CD4-positive, CD25-positive, alpha-beta regulatory T cell (primary cell): Measurements from ENCODE around the gene TCOF1. TPM values are rescaled to one million over a fixed set of nuclear protein-coding genes. Genes with fewer than 3 reads are reported as not detected.

Experiments used
- ATAC-seq, 2 donors: fragments of 150-1000 bp; cut with Tn5 transposase; one replicate each; pipeline ENCODE4 v1.10.0; 2021; ENCODE audit warnings: low read depth in 2 of 2, moderate number of reproducible peaks in 2 of 2, moderate library complexity in 1 of 2
- DNase-seq, 3 donors: peaks; one replicate each; pipeline versions ENCODE4 v3.0.0 to v3.0.0-alpha.2; 2012 to 2022; ENCODE audit warnings: mixed read lengths in 1 of 3
- H3K27ac ChIP-seq: one replicate; pipeline ENCODE4 v1.7.0; 2013; ENCODE audit warnings: mild to moderate bottlenecking, low read length; ENCODE audit not compliant: insufficient read depth, poor library complexity, severe bottlenecking
- H3K27me3 ChIP-seq: one replicate; pipeline ENCODE4 v1.7.0; 2013; ENCODE audit warnings: low read length; ENCODE audit not compliant: control insufficient read depth, insufficient read depth
- H3K36me3 ChIP-seq: one replicate; pipeline ENCODE4 v1.7.0; 2013; ENCODE audit warnings: mild to moderate bottlenecking, low read length, moderate library complexity; ENCODE audit not compliant: control insufficient read depth, insufficient read depth
- H3K4me1 ChIP-seq: 2 replicates; pipeline ENCODE4 v1.7.0; 2013; ENCODE audit warnings: mild to moderate bottlenecking, low read length; ENCODE audit not compliant: insufficient read depth, control insufficient read depth, poor library complexity, severe bottlenecking
- H3K4me3 ChIP-seq: one replicate; pipeline ENCODE4 v1.7.0; 2013; ENCODE audit warnings: low read depth, mild to moderate bottlenecking, low read length, moderate library complexity
- H3K9me3 ChIP-seq, 2 experiments: 1 replicate in 1 of 2; 2 replicates in 1 of 2; pipeline ENCODE4 v1.7.0; 2013; ENCODE audit warnings: low read length in 2 of 2, mild to moderate bottlenecking in 1 of 2, moderate library complexity in 1 of 2; ENCODE audit not compliant: control insufficient read depth in 2 of 2
- H3K27ac Mint-ChIP-seq, 3 donors: one replicate each; pipeline ENCODE4 v1.8.0; 2020 to 2022; ENCODE audit warnings: mild to moderate bottlenecking in 3 of 3, mixed read lengths in 3 of 3, moderate library complexity in 2 of 3
- H3K27me3 Mint-ChIP-seq: one replicate; pipeline ENCODE4 v1.8.0; 2022; ENCODE audit warnings: mild to moderate bottlenecking, mixed read lengths
- H3K36me3 Mint-ChIP-seq: one replicate; pipeline ENCODE4 v1.8.0; 2020; ENCODE audit warnings: mixed read lengths
- H3K4me1 Mint-ChIP-seq, 4 donors: one replicate each; pipeline ENCODE4 v1.8.0; 2020 to 2022; ENCODE audit warnings: mixed read lengths in 4 of 4, mild to moderate bottlenecking in 1 of 4
- H3K4me3 Mint-ChIP-seq, 4 donors: one replicate each; pipeline ENCODE4 v1.8.0; 2020 to 2022; ENCODE audit warnings: mild to moderate bottlenecking in 4 of 4, mixed read lengths in 4 of 4, moderate library complexity in 3 of 4
- H3K9me3 Mint-ChIP-seq, 7 donors: one replicate each; pipeline ENCODE4 v1.8.0; 2020 to 2022; ENCODE audit warnings: mixed read lengths in 7 of 7, mild to moderate bottlenecking in 3 of 7, moderate library complexity in 2 of 7
- polyA plus RNA-seq, 4 donors: library from polyadenylated mRNA; unstranded; fragments of 300-500 nt; fragmentation: Illumina TruSeq; gene quantifications; one replicate each; pipeline ENCODE4 v1.2.3, GENCODE V29; 2021
- total RNA-seq: library from RNA; stranded (reverse); gene quantifications from one replicate; pipeline ENCODE4 v1.2.3, GENCODE V29; 2022

TCOF1 gene
- total and polyA plus RNA-seq, 5 donors from 2014 or later: 2.7 to 58.3 (median 3.9) TPM

GRCh38 chr5:150327139-150327538 lies 30.4 kb upstream of the TCOF1 start:
- no peaks in the 10 kb centered on the region for H3K4me1 Mint-ChIP-seq
- Histone ChIP-seq H3K4me1 (no peaks in the 10 kb centered on the region), H3K9me3 (no peaks in the 10 kb centered on the region), H3K27ac (no peak overlapping the region), H3K36me3 (no peaks in the 10 kb centered on the region), H3K4me3 (no peak overlapping the region), H3K27me3 (no peaks in the 10 kb centered on the region)
- peaks cover 3% of the 10 kb centered on the region for H3K36me3 Mint-ChIP-seq
- ATAC-seq: no peak
- H3K4me3 Mint-ChIP-seq: no peak overlapping the region
- H3K27ac Mint-ChIP-seq: no peak overlapping the region
- H3K27me3 Mint-ChIP-seq: peaks cover 16% of the 10 kb centered on the region
- no peak for DNase-seq
- no peaks in the 10 kb centered on the region for H3K9me3 Mint-ChIP-seq

GRCh38 chr5:150328515-150328914 lies 29.0 kb upstream of the TCOF1 start:
- Histone ChIP-seq H3K4me3 (no peak overlapping the region), H3K36me3 (no peaks in the 10 kb centered on the region), H3K9me3 (no peaks in the 10 kb centered on the region), H3K27me3 (no peaks in the 10 kb centered on the region), H3K27ac (no peak overlapping the region), H3K4me1 (no peaks in the 10 kb centered on the region)
- no peak overlapping the region for H3K27ac Mint-ChIP-seq
- H3K9me3 Mint-ChIP-seq: no peaks in the 10 kb centered on the region
- no peak for ATAC-seq
- no peak overlapping the region for H3K4me3 Mint-ChIP-seq
- peaks cover 3% of the 10 kb centered on the region for H3K36me3 Mint-ChIP-seq
- peaks cover 10% of the 10 kb centered on the region for H3K27me3 Mint-ChIP-seq
- H3K4me1 Mint-ChIP-seq: no peaks in the 10 kb centered on the region
- DNase-seq: no peak

GRCh38 chr5:150329038-150329437 lies 28.5 kb upstream of the TCOF1 start:
- H3K27ac ChIP-seq: no peak overlapping the region
- no peaks in the 10 kb centered on the region for H3K9me3 Mint-ChIP-seq
- H3K36me3 ChIP-seq: no peaks in the 10 kb centered on the region
- H3K36me3 Mint-ChIP-seq: peaks cover 3% of the 10 kb centered on the region
- H3K4me1 Mint-ChIP-seq: no peaks in the 10 kb centered on the region
- no peak overlapping the region for H3K4me3 ChIP-seq
- DNase-seq (no peak), ATAC-seq (no peak)
- H3K4me3 Mint-ChIP-seq: no peak overlapping the region
- no peaks in the 10 kb centered on the region for H3K27me3 ChIP-seq
- H3K4me1 ChIP-seq: no peaks in the 10 kb centered on the region
- H3K9me3 ChIP-seq: no peaks in the 10 kb centered on the region
- peaks cover 6% of the 10 kb centered on the region for H3K27me3 Mint-ChIP-seq
- no peak overlapping the region for H3K27ac Mint-ChIP-seq

GRCh38 chr5:150329881-150330876 lies 27.3 kb upstream of the TCOF1 start:
- Mint-ChIP-seq H3K27me3 (peaks cover 6% of the 10 kb centered on the region), H3K4me3 (no peak overlapping the region), H3K36me3 (peaks cover 3% of the 10 kb centered on the region), H3K9me3 (no peaks in the 10 kb centered on the region), H3K4me1 (no peaks in the 10 kb centered on the region), H3K27ac (no peak overlapping the region)
- Histone ChIP-seq H3K36me3 (no peaks in the 10 kb centered on the region), H3K27me3 (no peaks in the 10 kb centered on the region), H3K27ac (no peak overlapping the region), H3K4me3 (no peak overlapping the region), H3K9me3 (no peaks in the 10 kb centered on the region), H3K4me1 (no peaks in the 10 kb centered on the region)
- ATAC-seq (no peak), DNase-seq (no peak)

GRCh38 chr5:150333400-150333799 lies 24.1 kb upstream of the TCOF1 start:
- no peak overlapping the region for H3K4me3 ChIP-seq
- H3K9me3 ChIP-seq: no peaks in the 10 kb centered on the region
- Mint-ChIP-seq H3K4me1 (no peaks in the 10 kb centered on the region), H3K27me3 (peaks cover 5% of the 10 kb centered on the region), H3K36me3 (peaks cover 3% of the 10 kb centered on the region), H3K27ac (no peak overlapping the region), H3K4me3 (no peak overlapping the region), H3K9me3 (no peaks in the 10 kb centered on the region)
- H3K4me1 ChIP-seq: no peaks in the 10 kb centered on the region
- DNase-seq (no peak), ATAC-seq (no peak)
- H3K27ac ChIP-seq: no peak overlapping the region
- no peaks in the 10 kb centered on the region for H3K36me3 ChIP-seq
- no peaks in the 10 kb centered on the region for H3K27me3 ChIP-seq

GRCh38 chr5:150335778-150336177 lies 21.7 kb upstream of the TCOF1 start:
- Histone ChIP-seq H3K27me3 (no peaks in the 10 kb centered on the region), H3K4me1 (no peaks in the 10 kb centered on the region), H3K4me3 (no peak overlapping the region), H3K36me3 (no peaks in the 10 kb centered on the region), H3K9me3 (no peaks in the 10 kb centered on the region), H3K27ac (no peak overlapping the region)
- no peak for ATAC-seq
- Mint-ChIP-seq H3K27ac (no peak overlapping the region), H3K4me1 (no peaks in the 10 kb centered on the region), H3K36me3 (no peaks in the 10 kb centered on the region), H3K9me3 (peaks cover 0 to 1% (median 0%) of the 10 kb centered on the region in 7 donors), H3K4me3 (no peak overlapping the region), H3K27me3 (peaks cover 5% of the 10 kb centered on the region)
- no peak for DNase-seq

GRCh38 chr5:150338546-150338945 lies 19.0 kb upstream of the TCOF1 start:
- Mint-ChIP-seq H3K4me3 (no peak overlapping the region), H3K36me3 (no peaks in the 10 kb centered on the region), H3K9me3 (peaks cover 0 to 1% (median 0%) of the 10 kb centered on the region in 7 donors), H3K27ac (no peak overlapping the region), H3K4me1 (peaks cover 0 to 2% (median 0%) of the 10 kb centered on the region in 4 donors), H3K27me3 (peaks cover 5% of the 10 kb centered on the region)
- no peak for DNase-seq
- H3K36me3 ChIP-seq: no peaks in the 10 kb centered on the region
- no peaks in the 10 kb centered on the region for H3K4me1 ChIP-seq
- H3K9me3 ChIP-seq: no peaks in the 10 kb centered on the region
- H3K4me3 ChIP-seq: no peak overlapping the region
- no peak overlapping the region for H3K27ac ChIP-seq
- no peaks in the 10 kb centered on the region for H3K27me3 ChIP-seq
- no peak for ATAC-seq

GRCh38 chr5:150339165-150339564 lies 18.3 kb upstream of the TCOF1 start:
- ATAC-seq (no peak), DNase-seq (no peak)
- Mint-ChIP-seq H3K27me3 (peaks cover 5% of the 10 kb centered on the region), H3K4me3 (no peak overlapping the region), H3K27ac (no peak overlapping the region), H3K4me1 (peaks cover 0 to 2% (median 0%) of the 10 kb centered on the region in 4 donors), H3K9me3 (peaks cover 0 to 1% (median 0%) of the 10 kb centered on the region in 7 donors), H3K36me3 (no peaks in the 10 kb centered on the region)
- H3K9me3 ChIP-seq: no peaks in the 10 kb centered on the region
- H3K27ac ChIP-seq: no peak overlapping the region
- no peaks in the 10 kb centered on the region for H3K4me1 ChIP-seq
- no peaks in the 10 kb centered on the region for H3K27me3 ChIP-seq
- H3K36me3 ChIP-seq: no peaks in the 10 kb centered on the region
- H3K4me3 ChIP-seq: no peak overlapping the region
